OCI-M2 (cell line): ENCODE data around the gene WDR76.
"Not testable (repeated sequence)": the region's sequence is repeated elsewhere in the genome, so short reads cannot be mapped to it uniquely, and the experiment has no call there.

Source experiments
- DNase-seq: peaks from one replicate; lab custom pipeline; 2025; ENCODE audit not compliant: unreplicated experiment; lab: John Stamatoyannopoulos, UW

Gene WDR76

DNA sequence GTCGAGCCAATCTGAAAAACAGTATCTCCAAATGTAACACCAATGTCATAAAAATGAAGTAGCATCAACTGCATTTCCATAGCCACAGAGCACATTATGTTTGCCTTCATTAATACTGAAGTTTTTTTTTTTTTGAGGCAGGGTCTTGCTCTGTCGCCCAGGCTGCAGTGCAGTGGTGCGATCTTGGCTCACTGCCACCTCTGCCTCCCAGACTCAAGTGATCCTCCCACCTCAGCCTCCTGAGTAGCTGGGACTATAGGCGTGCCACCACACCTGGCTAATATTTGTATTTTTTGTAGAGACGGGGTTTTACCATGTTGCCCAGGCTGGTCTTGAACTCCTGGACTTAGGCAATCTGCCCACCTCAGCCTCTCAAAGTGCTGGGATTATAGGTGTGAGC is 11.7 kb upstream of the WDR76 start:
- not testable (repeated sequence) for DNase-seq

- DNase-seq = no peak
Observed at GRCh38 chr15:43821505-43821904, 5.3 kb upstream of the WDR76 start.

DNA sequence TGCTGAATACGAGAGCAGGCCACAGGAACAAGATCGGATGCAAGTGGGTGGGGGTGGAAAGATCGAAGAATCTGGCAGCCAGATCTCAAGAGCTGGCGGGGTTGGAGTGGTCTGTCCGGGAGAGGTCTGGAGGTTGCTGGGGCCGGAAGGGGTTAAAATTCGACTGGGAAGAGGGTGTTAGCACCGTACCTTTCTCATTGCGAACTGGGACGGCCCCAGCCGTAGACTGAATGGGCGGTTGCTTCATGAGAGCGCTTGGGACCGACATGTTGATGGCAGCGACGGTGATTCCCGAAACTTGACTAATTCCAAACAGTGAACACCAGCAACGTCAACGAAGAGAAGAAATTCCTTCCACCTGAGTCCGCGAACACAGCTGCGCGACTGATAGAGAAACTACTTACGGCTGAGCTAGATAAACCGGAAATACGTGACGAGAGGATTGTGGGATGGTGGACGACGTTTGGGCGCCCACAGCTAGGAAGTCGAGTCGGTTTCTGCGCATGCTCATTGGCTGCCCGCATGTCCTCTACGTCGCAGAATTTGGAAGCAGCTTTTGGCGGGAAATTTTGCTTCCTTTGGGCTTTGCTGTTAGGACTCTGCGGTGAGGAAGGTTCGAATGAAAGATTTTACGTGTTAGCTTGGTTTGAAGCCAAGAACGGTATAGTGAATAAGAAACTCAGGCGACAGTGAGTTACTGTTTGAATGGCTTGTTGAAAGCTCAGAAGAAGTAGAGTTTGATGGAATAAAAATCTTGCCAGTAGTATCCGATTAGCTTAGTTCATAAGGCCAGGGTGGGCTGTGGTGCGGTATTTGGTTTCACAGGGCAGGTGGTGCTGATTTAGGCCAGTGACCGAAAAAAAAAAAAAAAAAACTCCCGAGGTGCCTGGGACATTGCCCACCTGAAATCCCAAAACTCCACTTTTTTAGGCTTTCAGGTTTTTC is 2.2 kb upstream of the WDR76 start, which contains the start of gene MFAP1:
MFAP1 (minus strand) TSS at position 389 of the 945 bp plus-strand sequence; CDS start at position 268, 121 bp downstream.
- DNase-seq = peak; percentile 72

GRCh38 chr15:43825305-43825704 is 1.5 kb upstream of the WDR76 start:
- DNase-seq = not testable (repeated sequence)

DNA sequence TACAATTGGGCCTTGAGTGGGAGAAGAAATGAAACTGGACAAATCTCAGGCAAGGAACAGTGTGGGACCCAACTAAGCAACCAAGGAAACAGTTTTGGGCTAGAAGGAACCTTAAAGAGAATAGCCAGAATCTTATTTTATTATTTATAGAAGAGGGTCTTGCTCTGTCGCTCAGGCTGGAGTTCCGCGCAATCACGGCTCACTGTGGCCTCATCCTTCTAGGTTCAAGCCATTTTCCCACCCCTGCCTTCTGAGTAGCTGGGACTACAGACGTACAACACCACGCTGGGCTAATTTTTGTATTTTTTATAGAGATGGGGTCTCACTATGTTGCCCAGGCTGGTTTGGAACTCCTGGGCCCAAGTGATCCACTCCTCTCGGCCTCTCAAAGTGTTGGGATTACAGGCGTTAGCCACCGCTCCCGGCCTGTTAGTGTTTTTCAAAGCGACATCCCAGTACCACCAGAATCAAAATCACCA is 734 bp upstream of the WDR76 start:
- no peak for DNase-seq

GRCh38 chr15:43828061-43828657 is 1.4 kb downstream of the WDR76 start:
- DNase-seq = no peak

DNA sequence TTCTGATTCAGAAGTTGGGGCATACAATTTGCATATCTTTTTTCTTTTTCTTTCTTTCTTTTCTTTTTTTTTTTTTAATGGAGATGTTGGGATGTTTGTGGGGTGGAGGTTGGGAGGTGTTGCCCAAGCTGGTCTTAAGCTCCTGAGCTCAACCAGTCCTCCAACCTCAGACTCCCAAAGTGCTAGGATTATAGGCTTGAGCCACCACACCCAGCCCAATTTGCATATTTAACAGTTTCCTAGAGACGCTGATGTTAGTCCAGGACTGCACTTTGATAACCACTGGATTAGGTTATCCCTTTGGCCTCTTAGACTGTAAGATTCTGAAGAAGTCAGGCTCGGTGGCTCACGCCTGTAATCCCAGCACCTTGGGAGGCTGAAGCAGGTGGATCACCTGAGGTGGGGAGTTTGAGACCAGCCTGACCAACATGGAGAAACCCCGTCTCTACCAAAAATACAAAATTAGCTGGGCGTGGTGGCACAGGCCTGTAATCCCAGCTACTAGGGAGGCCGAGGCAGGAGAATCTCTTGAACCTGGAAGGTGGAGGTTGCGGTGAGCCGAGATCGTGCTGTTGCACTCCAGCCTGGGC is 3.2 kb downstream of the WDR76 start:
- not testable (repeated sequence) for DNase-seq

DNA sequence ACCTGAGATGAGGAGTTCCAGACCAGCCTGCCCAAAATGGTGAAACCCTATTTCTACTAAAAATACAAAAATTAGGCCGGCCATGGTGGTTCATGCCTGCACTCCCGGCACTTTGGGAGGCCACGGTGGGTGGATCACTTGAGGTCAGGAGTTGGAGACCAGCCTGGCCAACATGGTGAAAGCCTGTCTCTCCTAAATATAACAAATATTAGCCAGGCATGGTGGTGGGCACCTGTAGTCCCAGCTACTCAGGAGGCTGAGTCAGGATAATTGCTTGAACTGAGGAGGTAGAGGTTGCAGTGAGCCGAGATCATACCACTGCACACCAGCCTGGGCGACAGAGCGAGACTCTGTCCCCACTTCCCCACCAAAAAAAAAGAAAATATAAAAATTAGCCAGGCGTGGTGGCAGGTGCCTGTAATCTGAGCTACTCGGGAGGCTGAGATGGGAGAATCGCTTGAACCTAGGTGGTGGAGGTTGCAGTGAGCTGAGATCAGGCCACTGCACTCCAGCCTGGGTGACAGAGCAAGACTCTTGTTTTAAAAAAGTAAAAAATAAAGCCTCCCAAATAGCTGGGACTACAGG is 4.0 kb downstream of the WDR76 start:
- DNase-seq = not testable (repeated sequence)

GRCh38 chr15:43831519-43832052 is 4.8 kb downstream of the WDR76 start:
- DNase-seq = not testable (repeated sequence)

GRCh38 chr15:43832485-43832884 is 5.7 kb downstream of the WDR76 start:
- not testable (repeated sequence) for DNase-seq

- DNase-seq = no peak
Observed at GRCh38 chr15:43845421-43845820, 18.6 kb downstream of the WDR76 start.

DNA sequence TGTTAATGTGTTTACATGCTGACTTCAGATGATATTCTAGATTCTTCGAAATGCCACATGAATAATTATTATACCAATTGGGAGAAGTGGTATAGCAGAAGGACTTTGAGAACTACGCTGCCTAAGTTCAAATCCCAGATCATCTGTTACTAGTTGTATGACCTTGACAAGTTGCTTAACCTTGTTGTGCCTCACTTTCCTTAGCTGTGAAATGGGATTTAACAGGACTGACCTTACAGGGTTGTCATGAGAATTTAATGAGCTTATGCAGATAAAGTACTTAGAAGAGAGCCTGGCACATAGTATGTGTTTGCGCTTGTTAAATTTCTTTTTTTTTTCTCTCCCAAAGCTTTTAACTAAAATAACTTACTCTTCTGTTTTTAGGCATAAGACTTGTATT is 24.4 kb downstream of the WDR76 start:
- no peak for DNase-seq

DNA sequence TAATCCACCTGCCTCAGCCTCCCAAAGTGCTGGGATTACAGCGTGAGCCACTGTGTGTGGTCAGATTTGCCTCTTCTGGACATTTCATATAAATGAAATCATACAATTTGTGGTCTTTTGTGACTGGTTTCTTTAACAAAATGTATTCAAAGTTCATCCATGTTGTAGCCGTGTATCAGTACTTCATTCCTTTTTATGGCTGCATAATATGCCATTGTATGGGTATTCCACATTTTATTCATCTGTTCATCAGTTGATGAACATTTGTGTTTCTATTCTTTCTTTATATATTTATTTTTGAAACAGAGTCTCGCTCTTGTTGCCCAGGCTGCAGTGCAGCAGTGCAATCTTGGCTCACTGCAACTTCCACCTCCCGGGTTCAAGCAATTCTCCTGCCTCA is 25.8 kb downstream of the WDR76 start:
- DNase-seq = no peak

GRCh38 chr15:43854801-43855200 is 28.0 kb downstream of the WDR76 start:
- no peak for DNase-seq

GRCh38 chr15:43859546-43859945 is 32.7 kb downstream of the WDR76 start:
- no peak for DNase-seq

- DNase-seq = not testable (repeated sequence)
Observed at GRCh38 chr15:43866636-43867035, 39.8 kb downstream of the WDR76 start.

- no peak for DNase-seq
Observed at GRCh38 chr15:43867096-43867495, 40.3 kb downstream of the WDR76 start.

DNA sequence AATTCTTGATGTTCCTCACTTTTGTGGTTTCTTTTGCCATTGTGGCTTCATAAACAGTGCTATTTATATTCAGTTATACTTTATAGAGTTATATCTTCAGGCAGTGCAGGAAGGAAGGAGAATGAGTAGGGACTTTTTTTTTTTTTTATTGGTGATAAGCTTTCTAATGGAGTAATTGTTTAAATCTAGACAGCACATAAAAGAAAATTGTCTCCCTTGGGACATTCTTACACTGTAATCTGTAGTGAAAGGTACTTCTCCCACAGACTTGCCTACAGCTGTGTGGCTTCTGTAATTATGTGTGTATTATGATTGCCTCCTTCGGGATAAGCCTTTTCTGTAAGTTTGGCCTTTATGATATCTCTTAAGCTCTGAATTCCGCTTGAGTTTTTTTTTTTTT is 41.6 kb downstream of the WDR76 start:
- no peak for DNase-seq

DNA sequence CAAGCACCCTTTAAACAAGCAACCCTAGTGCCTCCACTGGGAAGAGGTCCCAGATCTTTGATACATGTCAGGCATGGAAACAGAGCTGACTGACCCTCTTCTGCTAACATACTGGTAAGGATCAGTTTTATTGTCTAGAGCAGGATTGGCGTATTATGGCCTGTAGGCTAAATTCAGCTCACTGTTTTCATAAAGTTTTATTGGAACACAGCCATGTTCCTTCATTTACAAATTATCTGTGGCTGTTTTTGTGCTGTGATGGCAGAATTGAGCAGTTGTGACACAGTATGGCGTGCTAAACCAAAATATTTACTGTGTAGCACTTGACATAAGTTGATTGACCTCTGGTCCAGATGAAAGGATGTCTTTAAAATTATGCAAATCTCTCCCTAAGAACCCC is 45.0 kb downstream of the WDR76 start:
- no peak for DNase-seq

DNA sequence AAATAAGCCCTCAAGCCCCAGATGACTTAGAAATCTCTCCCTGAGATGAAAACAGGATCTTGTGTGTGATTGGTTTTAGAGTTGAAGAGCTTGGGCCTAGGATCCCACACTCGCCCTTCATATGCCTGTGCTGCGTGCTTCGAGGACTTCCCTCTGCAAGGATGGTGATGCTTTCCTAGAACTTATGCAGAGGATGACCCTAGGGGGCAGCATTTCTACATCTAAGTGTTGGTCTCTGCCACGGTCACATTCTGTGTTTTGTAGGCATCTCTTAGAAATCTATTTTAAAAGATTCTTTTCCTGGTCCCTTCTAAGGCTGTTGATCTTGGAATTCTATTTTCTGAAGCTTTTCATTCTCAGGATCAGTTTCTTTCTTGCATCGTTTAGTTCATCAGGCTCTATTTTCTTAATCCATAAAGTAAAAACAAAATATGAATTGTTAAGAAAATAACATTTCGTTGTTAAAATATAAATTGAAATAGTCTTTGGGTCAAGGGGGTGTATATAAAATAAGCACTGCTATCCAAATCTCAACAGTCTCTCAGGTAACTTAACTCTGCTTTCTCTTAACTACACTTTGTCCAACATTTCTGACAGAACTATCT is 45.7 kb downstream of the WDR76 start:
- no peak for DNase-seq

- no peak for DNase-seq
Observed at GRCh38 chr15:43873651-43874050, 46.8 kb downstream of the WDR76 start.
